GM19238 (cell line): ENCODE measurements around the gene TNFRSF4.

Experiments
- DNase-seq: peaks from one replicate; pipeline ENCODE4 v3.0.0; 2011; ENCODE audit warnings: low spot score; ENCODE audit not compliant: insufficient read length

Gene TNFRSF4

GRCh38 chr1:1219341-1219740, 5.4 kb upstream of the TNFRSF4 start:
- DNase-seq = no peak

DNA sequence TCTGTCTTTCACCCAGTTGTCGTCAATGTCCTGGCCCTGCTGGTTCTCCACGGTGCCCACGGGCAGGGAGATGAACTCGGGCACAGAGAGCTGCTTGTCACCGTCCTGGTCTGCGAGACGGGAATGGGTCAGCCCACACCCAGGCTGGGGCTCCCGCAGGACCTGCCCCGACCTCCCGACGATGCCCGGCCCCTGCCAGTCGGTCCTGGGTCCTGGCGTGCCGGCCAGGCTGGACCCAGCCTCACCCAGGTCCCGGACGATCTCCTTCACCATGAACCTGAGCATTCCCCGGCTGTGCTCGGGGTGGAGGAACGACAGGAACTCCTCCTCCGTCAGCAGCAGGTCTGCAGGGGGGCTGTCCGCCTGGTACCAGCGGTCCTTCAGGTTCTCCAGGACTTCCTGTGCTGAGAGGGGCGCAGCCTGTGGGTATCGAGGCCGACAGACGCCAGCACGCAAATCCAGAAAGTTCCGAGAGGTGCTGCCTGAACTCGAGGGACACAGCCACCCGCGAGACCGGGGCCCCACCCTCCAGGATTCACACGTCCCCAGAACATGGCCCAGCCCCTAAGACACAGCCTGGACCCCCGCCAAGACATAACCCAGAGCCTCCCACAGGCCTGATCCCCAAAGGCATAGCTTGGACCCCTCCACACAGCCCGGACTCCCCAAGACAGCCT, 4.7 kb upstream of the TNFRSF4 start:
- no peak for DNase-seq

GRCh38 chr1:1217621-1218523, 3.9 kb upstream of the TNFRSF4 start:
- DNase-seq = no peak

- DNase-seq = no peak
Measured at GRCh38 chr1:1216770-1217620, 3.0 kb upstream of the TNFRSF4 start.

DNA sequence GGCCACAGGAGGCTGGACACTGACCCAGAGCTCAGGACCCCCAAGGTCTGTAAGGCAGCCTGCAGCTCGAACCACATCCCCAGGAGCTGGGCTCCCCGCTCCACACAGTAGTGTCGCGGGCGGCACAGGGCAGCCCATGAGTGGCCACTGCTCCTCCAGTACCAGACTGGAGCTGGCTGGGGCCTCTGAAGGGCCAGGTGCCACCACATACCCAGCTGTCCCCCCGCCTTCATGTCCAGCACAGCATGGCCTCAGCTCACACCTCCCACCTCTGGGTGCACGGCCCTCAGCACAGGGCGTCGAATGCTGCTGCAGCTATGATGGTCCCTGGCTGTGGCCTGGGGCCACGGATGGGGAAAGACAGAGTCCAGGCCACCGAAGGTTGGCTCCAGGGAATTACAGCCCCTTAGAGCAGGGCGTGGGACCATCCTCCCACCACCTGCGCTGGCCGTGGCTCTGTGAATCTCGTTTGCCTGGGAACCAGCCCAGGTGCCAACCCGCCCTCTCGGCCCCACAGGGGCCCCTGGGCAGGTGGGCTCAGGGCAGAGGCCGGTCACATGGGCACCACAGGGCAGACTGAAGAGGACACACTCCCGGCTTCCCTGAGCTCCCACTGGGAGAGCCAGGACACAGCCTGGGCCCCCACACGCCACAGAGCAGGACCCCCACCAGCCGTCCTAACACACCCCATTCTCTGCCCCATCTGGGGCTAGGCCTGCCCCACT, 2.1 kb upstream of the TNFRSF4 start:
- no peak for DNase-seq

GRCh38 chr1:1215080-1215676, 1.2 kb upstream of the TNFRSF4 start:
- DNase-seq = no peak

- DNase-seq = peak; percentile 69
Measured at GRCh38 chr1:1212780-1213344, 1.1 kb downstream of the TNFRSF4 start.

- no peak for DNase-seq
Measured at GRCh38 chr1:1211541-1212441, 2.2 kb downstream of the TNFRSF4 start.

- no peak for DNase-seq
Measured at GRCh38 chr1:1210726-1211540, 3.0 kb downstream of the TNFRSF4 start.

DNA sequence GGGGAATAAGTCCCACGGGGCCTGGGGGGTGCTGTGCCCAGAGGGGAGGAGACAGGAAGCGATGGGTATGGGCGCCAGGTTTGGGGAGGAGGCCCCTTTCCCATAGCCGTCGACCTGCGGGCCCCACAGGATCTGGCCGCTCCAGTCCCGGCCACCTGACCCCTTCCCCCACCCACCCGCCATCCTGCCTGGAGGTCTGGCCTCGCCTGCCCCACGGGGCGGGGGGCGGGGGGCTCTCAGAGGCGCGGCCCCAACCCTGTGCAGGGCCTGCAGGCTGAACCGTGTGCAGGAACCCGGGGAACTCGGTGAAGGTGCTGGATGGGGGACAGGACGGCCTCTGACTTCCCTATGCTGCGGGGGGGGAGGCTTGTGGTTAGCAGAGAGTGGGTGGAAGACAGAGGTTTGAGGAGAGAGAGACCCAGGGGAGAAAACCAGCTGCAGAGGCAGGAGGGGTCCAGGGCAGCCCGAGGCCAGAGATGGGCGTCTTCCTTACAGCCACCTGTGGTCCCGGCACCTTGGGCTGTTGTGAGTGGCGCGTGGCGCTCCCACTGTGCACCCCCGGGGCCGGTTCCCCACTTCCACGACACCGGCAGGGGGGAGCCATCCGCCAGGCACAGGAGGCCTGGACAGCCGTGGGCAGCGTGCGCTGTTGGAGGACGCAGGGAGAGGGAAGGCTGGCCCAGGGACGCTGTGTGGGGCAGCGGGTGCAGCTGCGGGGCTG, 5.1 kb downstream of the TNFRSF4 start:
- peak; percentile 50 for DNase-seq

- DNase-seq = no peak
Measured at GRCh38 chr1:1207571-1207892, 6.4 kb downstream of the TNFRSF4 start.

- DNase-seq = no peak
Measured at GRCh38 chr1:1206966-1207531, 6.9 kb downstream of the TNFRSF4 start.

GRCh38 chr1:1206376-1206965, 7.5 kb downstream of the TNFRSF4 start, which contains the start of gene TNFRSF18:
TSS of gene TNFRSF18 (minus strand) at chr1:1206592. CDS start at chr1:1206571, 21 bp downstream.
- no peak for DNase-seq

DNA sequence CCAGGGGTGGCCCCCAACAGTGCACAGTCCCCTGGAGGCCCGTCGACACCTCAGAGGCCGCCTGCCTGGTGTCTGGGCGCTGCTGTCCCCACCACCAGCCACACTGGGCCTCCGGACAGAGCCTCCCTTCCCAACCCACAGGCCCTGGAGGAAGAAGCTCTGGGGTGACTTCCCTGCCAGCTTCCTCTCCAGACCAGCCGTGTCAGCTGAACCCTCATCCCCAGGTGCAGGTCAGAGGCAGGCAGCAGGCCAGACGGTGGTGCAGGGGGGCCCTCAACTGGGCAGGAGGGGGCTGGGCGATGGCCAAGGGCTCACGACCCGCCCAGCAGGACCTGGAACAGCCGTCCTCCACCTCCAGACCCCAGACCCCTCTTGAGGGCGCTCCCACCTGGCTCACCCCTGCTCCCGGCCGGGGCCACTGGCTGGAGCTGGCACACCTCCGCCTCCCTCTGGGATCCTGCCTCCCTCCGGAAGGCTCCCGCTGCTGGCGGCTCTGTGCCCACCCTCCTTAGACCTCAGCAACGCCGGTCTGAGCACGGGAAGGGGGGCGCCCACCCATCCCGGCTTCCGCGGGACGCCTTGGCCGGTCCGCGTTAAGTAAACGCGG, 8.1 kb downstream of the TNFRSF4 start:
- no peak for DNase-seq

DNA sequence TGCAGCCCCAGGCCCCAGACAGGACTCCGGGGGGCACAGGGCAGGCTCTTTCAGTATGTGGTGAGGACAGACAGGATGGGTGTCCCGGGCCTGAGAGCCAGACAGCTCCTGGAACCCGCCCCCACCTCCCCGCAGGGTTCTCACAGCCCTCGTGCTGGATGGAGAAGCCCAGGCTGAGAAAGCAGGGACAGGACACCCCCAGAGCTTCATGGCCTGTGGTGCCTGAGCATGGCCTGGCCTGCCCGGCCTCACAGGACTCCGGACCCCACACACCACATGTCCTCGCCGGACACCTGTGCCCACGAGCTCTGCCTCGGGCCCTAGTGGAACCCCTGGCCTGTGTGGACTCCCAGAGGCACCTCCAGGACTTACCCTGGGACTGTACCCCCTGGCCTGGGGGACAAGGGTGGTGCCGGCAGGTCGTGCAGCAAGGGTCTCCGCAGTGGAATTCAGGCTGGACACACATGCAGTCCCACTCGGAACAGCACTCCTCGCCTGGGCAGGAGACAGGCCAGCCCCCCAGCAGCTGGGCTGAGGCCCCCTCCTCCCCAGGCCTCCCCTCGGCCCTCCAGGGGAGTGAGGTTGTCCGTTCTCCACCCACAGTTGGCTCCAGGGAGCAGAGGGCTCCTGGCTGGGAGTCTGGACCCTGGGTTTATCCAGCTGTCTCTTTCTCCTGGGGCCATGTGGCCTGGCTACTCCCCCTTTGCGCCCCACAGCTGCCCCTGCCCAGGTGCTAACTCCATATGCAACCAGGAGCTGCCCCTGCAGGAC, 8.8 kb downstream of the TNFRSF4 start:
- no peak for DNase-seq

DNA sequence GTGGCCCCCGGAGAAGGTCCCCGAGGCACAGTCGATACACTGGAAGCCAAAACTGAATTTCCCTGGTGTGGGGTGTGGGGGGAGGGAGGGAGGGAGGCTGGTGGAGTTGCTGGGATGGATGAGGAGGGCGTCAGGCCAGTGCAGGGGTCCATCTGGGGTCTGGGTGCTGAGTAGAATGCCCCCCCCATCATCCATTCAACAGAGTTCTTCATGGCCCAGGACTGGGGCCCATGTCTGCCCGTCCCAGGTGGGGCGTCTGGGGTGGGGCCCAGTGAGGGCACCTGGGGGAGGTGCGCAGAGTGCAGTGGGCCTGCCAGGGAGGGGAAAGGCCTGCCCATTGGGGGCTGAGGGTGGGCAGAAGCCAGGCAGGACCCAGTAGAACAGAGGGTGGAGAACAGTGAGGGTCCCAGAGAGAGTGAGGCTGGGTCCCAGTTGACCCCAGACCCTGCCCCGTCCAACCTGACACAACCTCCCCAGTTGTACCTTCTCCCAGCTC, 9.5 kb downstream of the TNFRSF4 start:
- no peak for DNase-seq
